ENCODE measurements around the gene KRI1. TPM values are rescaled to one million over a fixed set of nuclear protein-coding genes. Genes with fewer than 3 reads are reported as not detected.

KRI1 gene
- total RNA-seq, 1 donor: 5.4 TPM

DNA sequence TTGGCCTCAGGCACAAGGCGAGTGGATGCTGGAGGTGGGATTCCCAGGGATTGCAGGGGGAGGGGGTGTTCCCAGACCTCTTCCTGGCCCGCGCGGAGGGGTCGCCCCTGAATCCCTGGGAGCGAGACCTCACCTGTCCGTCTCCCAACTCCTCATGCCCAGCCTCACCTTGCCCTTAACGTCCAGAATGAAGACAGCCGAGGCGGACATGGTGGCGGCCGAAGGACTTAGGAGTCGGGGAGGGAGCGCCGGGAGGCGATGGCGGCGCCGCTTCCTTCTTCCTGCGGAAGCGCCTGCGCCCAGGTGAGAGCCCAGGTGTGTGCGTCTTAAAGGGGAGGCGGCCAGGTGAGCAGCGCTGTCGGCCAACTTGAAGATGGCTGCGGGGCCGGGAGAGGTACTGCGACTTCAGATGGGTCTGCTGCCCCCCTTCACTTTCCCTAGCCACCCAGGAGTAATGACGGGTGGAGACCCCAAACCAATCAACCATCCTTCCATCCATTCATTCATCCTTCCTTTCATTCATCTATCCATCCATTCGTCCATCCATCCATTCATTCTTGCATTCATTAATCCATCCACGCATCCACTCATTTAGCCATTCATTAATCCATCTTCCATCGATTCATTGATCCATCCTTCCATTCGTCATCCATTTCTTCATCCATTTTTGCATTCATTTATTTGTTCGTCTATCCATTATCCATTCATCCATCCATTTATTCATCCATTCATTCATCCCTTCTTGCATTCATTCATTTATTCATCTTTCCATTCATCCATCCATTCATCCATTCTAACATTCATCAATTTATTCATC, 21.4 kb upstream of the KRI1 start, which contains the start of gene AP1M2:
AP1M2 (minus strand) TSS at position 291 of the 817 bp plus-strand sequence; CDS start at position 210, 81 bp downstream.
- H3K4me2 ChIP-seq (ENCODE audit: insufficient read depth, low read length): no peak within 1 kb of the TSS
- TF ChIP-seq, protein P1, sequence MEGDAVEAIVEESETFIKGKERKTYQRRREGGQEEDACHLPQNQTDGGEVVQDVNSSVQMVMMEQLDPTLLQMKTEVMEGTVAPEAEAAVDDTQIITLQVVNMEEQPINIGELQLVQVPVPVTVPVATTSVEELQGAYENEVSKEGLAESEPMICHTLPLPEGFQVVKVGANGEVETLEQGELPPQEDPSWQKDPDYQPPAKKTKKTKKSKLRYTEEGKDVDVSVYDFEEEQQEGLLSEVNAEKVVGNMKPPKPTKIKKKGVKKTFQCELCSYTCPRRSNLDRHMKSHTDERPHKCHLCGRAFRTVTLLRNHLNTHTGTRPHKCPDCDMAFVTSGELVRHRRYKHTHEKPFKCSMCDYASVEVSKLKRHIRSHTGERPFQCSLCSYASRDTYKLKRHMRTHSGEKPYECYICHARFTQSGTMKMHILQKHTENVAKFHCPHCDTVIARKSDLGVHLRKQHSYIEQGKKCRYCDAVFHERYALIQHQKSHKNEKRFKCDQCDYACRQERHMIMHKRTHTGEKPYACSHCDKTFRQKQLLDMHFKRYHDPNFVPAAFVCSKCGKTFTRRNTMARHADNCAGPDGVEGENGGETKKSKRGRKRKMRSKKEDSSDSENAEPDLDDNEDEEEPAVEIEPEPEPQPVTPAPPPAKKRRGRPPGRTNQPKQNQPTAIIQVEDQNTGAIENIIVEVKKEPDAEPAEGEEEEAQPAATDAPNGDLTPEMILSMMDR (IDR thresholded peaks at IDR 0.05; ENCODE audit: extremely low read depth, low read depth, low read length): no peak

DNA sequence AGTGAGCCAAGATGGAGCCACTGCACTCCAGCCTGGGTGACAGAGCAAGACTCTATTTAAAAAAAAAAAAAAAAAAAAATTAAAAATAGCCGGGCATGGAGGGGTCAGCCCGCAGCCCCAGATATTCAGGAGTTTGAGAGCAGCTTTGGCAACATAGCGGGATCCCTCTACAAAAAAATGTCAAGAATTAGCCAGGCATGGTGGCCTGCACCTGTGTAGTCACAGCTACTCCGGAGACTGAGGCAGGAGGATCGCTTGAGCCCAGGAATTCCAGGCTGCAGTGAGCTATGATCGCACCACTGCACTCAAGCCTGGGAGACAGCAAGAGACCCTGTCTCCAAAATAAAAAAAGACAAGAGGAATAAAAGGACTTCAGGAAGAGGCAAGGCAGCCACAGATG, 20.6 kb upstream of the KRI1 start:
- no peaks in the 10 kb centered on the region for H3K9me3 ChIP-seq (ENCODE audit: low read depth, low read length)
- DNase-seq (ENCODE audit: insufficient read length, low spot score, missing footprints): no peak
- no peaks in the 10 kb centered on the region for H3K79me2 ChIP-seq (ENCODE audit: insufficient read depth, low read length)
- TF ChIP-seq, protein P1 (IDR thresholded peaks at IDR 0.05; ENCODE audit: extremely low read depth, low read depth, low read length): no peak
- H3K4me3 ChIP-seq (ENCODE audit: insufficient read depth, low read length): no peak overlapping the region
- peaks cover 16% of the 10 kb centered on the region for H3K27me3 ChIP-seq (ENCODE audit: insufficient read depth, low read length)
- no peaks in the 10 kb centered on the region for H3K4me1 ChIP-seq (ENCODE audit: insufficient read depth, low read length)
- no peaks in the 10 kb centered on the region for H4K20me1 ChIP-seq (ENCODE audit: insufficient read depth, low read length)
- H2AFZ ChIP-seq (ENCODE audit: low read length): no peak overlapping the region
- no peak overlapping the region for H3K4me2 ChIP-seq (ENCODE audit: insufficient read depth, low read length)
- H3K27ac ChIP-seq (ENCODE audit: low read depth, low read length): no peak overlapping the region
- H3K36me3 ChIP-seq (ENCODE audit: insufficient read depth, low read length): no peaks in the 10 kb centered on the region

More for the DNA sequence above, 21.4 kb upstream of the KRI1 start, which contains the start of gene AP1M2:
- Histone ChIP-seq H3K27me3 (ENCODE audit: insufficient read depth, low read length) (peaks cover 16% of the 10 kb centered on the region), H2AFZ (ENCODE audit: low read length) (no peak within 1 kb of the TSS), H3K4me3 (ENCODE audit: insufficient read depth, low read length) (no peak within 1 kb of the TSS), H3K79me2 (ENCODE audit: insufficient read depth, low read length) (no peaks in the 10 kb centered on the region), H3K36me3 (ENCODE audit: insufficient read depth, low read length) (no peaks in the 10 kb centered on the region), H3K4me1 (ENCODE audit: insufficient read depth, low read length) (no peaks in the 10 kb centered on the region), H4K20me1 (ENCODE audit: insufficient read depth, low read length) (no peaks in the 10 kb centered on the region), H3K27ac (ENCODE audit: low read depth, low read length) (no peak within 1 kb of the TSS), H3K9me3 (ENCODE audit: low read depth, low read length) (no peaks in the 10 kb centered on the region)
- no peak for DNase-seq (ENCODE audit: insufficient read length, low spot score, missing footprints)

GRCh38 chr19:10583036-10583776, 17.4 kb upstream of the KRI1 start:
- Histone ChIP-seq H3K27ac (ENCODE audit: low read depth, low read length) (no peak overlapping the region), H3K4me2 (ENCODE audit: insufficient read depth, low read length) (no peak overlapping the region), H3K27me3 (ENCODE audit: insufficient read depth, low read length) (peaks cover 16% of the 10 kb centered on the region), H4K20me1 (ENCODE audit: insufficient read depth, low read length) (no peaks in the 10 kb centered on the region), H2AFZ (ENCODE audit: low read length) (no peak overlapping the region), H3K9me3 (ENCODE audit: low read depth, low read length) (no peaks in the 10 kb centered on the region), H3K36me3 (ENCODE audit: insufficient read depth, low read length) (no peaks in the 10 kb centered on the region), H3K4me3 (ENCODE audit: insufficient read depth, low read length) (no peak overlapping the region), H3K4me1 (ENCODE audit: insufficient read depth, low read length) (no peaks in the 10 kb centered on the region), H3K79me2 (ENCODE audit: insufficient read depth, low read length) (no peaks in the 10 kb centered on the region)
- TF ChIP-seq, protein P1 (IDR thresholded peaks at IDR 0.05; ENCODE audit: extremely low read depth, low read depth, low read length): no peak
- DNase-seq (ENCODE audit: insufficient read length, low spot score, missing footprints): no peak

DNA sequence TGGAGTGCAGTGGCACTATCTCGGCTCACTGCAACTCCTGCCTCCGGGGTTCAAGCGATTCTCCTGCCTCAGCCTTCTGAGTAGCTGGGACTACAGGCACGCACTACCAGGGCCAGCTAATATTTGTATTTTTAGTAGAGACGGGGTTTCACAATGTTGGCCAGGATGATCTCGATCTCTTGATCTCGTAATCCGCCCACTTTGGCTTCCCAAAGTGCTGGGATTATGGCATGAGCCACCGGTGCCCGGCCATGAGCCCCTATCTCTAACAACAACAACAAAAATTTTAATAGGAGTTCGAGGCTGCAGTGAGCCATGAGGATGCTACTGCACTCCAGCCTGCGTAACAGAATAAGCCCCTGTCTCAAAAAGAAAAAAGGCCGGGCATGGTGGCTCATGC, 16.3 kb upstream of the KRI1 start:
- no peak for DNase-seq (ENCODE audit: insufficient read length, low spot score, missing footprints)
- Histone ChIP-seq H3K9me3 (ENCODE audit: low read depth, low read length) (no peaks in the 10 kb centered on the region), H4K20me1 (ENCODE audit: insufficient read depth, low read length) (no peaks in the 10 kb centered on the region), H3K4me2 (ENCODE audit: insufficient read depth, low read length) (no peak overlapping the region), H3K27me3 (ENCODE audit: insufficient read depth, low read length) (peaks cover 8% of the 10 kb centered on the region), H3K79me2 (ENCODE audit: insufficient read depth, low read length) (no peaks in the 10 kb centered on the region), H2AFZ (ENCODE audit: low read length) (no peak overlapping the region), H3K4me3 (ENCODE audit: insufficient read depth, low read length) (no peak overlapping the region), H3K27ac (ENCODE audit: low read depth, low read length) (no peak overlapping the region), H3K36me3 (ENCODE audit: insufficient read depth, low read length) (no peaks in the 10 kb centered on the region), H3K4me1 (ENCODE audit: insufficient read depth, low read length) (no peaks in the 10 kb centered on the region)
- TF ChIP-seq, protein P1 (IDR thresholded peaks at IDR 0.05; ENCODE audit: extremely low read depth, low read depth, low read length): no peak

Data from osteoblast (primary cell).